ENCODE data around the gene MLN.

MLN gene

DNA sequence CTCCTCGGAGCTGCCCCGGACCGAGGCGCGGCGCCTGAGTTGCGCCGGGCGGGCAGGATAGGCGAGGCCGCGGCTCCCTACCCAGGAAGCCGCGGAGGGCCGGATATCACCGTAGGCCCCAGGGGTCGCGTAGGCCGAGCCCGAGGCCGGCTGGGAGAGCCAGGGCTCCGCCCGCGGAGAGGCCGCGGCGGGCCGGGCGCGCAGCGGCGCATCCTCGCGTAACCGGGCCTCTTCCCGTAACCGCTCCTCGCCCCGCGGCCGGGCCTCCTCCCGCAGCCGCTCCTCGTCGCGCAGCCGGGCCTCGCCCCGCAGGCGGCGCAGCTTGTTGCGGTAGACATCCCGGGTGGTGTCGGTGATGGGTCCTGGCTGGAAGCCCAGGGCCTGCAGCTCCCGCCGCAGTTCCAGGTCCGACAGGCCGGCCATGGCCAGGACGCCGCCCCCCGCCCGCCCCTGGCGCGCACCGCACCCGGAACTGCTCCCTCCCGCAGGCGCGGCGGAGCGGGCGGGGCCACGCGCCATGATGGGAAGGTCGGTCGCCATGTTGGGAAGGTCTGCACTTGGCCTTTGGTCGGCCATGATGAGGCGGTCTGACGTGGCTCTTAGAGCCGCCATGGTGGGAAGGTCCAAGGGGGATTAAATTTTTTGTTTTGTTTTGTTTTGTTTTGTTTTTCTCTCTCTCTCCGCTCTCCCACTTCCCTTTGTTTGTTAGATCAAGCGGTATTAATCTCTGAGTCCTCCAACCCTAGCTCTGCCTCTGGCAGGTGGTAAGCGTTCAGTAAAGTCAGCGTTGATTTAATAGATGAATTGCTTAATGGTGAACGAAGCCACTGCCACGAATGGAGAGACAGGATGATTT lies 14.9 kb downstream of the MLN start, which contains the start of gene LEMD2:
Gene LEMD2 (minus strand): TSS at position 437 of the 856 bp plus-strand sequence. CDS start 14 bp downstream, at position 423.
- peak; percentile 92 for DNase-seq

DNA sequence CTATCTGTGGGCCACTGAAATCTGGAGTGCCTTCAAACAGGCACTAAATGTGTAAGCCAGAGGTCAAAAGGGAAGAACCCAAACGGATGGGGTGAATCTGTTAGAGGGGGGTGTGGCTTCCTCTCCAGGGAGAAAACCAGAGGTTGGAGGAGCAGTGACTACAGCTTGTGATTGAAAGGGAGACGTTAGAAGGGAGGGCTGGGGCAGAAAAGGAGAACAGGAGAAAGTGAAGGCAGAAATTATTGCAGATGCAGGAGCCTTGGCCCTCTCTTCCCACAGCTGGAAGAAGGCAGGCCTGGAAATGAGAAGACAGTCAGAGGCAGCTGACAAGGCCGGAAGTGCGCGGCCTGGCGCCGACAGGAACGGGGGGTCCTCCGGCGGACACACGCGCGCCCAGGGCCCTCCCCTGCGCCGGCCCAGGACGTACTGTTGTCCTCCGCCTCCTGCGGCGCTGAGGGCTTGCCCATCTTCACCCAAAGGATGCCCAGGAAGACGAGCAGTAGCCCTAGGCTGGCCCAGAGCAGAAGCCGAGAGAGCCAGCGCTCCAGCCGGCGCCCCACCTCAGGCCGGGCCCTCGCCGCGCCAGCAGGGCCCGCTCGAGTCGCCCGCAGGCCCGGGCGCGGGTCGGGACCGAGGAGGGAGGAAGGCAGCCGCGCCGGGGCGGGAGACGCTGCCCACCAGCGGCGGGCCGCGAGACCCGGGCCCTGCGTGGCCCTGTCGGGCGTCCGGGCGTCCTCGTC lies 15.7 kb downstream of the MLN start:
- DNase-seq: peak; percentile 38

DNA sequence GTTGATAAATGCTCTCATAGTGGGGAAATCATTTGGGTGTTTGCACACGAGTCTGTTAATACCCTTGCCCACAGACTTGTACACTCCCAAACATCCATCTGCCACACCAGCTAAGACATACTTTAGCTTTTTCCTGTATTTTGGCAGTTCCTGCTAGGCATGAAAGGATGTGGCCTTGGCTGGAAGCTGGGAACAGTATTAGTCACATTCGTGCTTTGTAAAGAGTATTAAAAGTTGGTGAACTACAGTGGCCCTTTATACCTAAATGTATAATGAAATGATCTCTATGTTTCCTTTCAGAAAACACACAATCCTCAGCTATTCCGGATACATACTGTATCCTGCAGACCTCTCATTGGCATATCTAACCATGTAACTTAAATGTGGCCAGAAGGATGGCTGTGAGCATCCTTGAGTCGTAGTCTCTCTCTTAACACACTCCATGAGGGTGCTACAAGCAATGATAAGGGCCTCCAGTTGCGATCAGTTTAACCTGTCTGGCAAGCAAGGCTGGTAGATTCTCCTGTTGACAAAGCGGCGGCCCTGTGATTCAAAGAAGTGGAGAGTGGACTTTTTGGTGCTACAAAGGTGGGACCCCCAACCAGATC lies 16.4 kb downstream of the MLN start:
- DNase-seq: no peak

DNA sequence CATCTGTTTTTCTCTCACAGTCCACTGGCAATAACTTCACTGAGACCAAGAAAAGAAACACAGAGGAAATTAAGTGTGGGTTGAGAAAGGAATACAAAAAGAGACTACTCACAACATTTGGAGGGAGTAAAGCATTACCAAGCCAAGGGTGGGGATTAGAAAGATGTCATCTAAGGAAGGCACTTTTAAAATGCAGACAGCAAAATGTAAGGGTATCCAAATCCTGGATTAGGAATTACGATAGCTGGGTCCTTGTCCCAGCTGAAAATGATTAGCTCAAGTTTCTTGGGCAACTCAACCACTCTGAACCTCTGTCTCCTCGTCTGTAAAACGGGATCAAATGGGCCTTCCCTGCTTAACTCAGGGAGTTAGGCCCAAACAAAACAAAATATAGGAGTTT lies 17.1 kb downstream of the MLN start:
- DNase-seq: no peak

DNA sequence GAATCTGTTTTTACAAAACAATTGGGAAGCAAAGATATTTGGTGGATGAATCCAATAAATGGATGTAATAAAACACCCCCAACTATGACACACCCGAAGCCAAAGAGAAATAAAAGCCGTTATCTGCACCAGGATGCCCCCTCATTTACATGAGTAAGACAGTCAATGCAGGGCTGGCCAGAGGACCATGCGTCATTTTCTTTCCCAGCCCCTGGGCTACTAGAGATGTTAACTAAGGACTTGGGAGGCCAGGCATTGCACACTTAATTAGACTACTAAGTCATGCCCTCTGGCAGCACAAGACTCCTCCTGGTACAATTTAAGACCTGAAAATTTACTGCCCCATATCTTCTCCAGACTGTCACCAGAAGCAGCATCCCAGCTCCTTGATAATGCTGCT lies 18.0 kb downstream of the MLN start:
- no peak for DNase-seq

DNA sequence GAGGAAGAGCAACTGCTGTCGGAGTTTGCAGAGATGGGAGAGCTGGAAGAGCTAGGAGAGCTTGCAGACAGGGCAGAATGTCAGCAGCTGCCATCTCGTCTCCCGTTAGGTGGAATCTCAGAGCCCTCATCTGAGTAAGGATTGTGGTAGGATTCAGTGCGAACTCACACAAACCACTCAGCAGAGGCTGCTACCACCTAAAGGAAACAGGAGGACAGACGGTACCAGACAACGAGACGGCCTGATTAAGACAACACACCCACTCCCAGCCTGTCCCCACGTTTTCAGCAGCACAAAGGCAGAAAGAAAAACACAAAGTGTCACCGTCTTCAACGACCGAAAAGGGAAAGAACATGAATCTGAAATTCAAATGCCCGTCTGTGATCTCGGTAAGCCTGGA lies 19.0 kb downstream of the MLN start:
- no peak for DNase-seq

DNA sequence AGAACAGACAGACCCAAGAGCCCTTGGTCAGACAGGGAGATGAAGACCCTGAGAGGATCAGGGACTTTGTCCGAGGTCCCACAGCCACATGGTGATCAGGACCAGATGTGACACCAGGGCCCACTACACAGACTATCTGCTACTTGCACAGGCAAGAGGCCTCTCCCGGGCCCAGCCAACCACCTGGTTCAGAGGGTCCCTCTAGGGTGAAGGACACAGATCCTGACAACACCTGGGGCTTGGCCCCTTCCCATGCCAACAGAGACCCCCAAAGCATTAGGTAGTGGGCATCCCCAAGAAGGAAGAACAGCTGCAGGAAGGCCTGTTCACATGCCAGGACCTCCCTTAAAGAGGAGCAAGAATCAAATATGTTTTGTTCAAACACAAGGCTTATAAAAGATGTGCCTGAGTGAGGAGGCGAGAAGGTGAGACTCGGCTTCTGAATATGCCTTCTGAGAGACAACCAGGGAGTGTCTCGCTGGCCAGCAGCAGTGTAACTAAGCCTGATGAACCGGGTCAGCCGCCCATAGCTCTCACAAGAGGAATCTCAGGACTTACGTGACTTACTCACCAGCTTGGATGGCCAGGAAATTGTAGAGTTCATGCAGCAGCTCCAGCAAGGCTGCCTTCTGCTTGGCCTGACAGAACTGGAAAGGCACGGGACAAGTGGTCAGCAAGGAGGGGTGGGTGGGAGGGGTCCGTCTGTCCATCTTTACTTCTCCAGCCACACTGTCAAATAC lies 19.9 kb downstream of the MLN start:
- no peak for DNase-seq

DNA sequence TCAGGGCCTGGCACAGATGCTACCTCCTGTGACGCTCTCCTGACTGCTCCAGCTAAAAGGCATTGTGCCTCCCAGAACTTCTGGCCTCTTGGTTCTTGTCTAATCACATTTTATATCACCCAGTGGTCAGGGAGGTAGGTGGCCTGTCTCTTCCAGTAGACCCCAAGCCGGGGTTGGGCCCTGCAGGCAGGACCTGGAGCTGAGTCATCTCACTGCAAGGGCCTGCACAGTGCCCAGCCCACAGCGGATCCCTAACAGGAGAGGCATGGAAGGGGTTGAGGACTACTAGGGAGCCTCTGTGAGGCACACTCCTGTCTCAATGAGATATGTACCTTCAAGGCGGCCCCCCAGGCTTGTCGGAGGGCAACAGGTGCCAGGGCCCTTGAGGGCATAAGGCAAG lies 21.2 kb downstream of the MLN start:
- DNase-seq: no peak

DNA sequence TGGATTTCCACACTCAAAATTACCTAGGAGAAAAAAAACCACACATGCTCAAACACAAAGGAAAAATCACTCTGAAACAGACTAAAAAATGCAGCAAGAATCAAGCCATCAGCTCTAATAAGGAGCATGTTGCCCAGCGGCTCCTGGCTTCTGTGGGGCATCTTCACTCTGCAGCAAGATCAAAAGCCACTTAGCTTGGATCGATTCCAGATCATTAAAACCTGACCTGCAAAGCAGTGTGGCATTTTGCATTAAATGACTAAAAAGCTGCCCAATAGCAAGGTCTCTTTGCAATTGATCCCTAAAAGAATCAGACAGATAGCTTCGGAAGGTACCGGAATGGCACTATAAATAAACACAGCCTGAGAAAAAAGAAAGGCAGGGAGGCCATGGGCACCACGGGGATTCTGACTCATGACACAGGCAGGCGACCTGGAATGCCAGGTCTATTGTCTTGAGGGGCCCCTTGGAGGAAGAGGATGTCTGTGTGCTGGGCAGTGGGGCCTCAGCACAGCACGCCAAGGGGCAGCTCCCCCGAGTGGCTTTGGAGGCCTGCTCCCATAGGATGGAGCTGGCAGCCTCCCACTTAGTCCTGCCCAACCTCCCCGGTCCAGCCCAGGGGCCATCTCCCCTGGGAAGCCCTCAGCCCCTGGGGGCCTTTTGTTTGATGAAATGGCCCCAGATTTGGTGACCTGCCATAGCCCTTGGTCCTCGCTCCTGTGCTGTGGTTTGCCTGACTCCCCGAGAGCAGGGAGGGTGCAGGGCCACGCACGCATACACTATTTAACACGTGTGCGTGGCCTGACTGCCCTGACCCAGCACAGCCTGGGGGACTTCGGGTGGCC lies 22.4 kb downstream of the MLN start:
- DNase-seq: no peak

DNA sequence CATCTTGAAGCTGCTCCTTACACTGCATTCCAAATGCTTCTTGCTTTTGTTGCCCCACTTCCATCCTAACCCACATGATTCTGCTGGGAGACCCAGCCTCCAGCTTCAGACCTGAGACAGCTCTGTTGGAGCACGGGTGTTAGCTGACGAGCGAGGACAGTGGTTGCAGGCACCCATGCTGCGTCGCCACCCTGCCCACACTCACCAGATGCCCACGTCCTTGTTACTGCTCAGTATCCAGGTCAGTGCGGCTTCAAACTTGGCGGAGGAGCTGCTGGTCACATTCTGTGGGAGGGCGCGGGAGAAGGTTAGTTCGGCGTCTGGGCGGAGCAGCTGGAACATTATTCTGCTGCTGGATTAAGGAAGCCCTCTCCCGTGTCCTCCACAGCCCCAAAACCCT lies 23.9 kb downstream of the MLN start:
- no peak for DNase-seq

DNA sequence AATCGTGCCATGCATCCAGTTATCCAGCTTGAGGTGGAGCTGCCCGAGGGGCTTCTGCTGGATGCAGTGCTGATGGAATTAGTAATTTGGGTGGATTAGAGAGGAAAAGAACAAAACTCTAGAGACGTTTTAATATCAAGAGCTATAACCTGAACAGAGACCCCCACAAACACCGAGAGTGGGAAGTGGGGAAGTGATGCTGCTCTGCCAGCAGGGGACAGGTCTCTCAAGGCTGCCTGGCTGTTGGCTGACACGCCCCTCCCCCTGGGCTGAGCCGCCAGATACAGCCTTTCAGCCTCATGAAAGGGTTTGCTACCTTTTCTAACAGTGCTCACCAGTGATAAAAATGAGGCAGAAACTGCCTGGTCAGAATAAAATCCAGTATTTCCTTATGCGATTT lies 24.5 kb downstream of the MLN start:
- no peak for DNase-seq

DNA sequence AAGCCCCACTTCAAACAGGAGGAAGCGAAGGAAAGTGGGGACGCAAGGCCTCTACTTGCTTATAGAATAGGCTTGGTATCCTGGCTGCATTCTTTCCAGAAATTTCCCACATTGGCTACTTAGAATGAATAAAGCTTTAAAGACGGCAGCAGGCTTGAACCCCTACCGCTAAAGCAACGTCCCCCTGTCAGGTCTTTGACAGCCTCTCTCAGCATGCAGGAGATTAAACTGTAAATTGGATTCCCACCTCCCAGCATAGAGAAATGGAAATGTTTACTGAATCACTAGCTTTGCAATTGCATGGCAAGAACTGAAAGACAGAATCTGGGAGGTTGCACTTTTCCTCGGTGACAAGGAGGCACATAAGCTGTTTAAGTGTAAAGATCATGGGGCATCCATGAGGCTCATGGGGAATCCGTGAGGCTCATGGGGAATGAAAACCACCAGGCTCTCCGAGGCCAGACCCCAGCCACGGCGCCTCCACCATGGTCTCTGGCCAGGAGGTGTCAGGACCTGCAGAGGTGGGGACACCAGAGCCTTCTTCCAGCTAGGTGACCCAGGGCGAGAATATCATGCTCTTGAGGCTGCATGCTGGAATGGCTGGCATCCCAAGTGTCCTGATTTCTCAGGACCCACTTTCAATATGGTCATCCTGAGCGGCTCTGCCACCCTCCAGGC lies 25.2 kb downstream of the MLN start:
- no peak for DNase-seq

DNA sequence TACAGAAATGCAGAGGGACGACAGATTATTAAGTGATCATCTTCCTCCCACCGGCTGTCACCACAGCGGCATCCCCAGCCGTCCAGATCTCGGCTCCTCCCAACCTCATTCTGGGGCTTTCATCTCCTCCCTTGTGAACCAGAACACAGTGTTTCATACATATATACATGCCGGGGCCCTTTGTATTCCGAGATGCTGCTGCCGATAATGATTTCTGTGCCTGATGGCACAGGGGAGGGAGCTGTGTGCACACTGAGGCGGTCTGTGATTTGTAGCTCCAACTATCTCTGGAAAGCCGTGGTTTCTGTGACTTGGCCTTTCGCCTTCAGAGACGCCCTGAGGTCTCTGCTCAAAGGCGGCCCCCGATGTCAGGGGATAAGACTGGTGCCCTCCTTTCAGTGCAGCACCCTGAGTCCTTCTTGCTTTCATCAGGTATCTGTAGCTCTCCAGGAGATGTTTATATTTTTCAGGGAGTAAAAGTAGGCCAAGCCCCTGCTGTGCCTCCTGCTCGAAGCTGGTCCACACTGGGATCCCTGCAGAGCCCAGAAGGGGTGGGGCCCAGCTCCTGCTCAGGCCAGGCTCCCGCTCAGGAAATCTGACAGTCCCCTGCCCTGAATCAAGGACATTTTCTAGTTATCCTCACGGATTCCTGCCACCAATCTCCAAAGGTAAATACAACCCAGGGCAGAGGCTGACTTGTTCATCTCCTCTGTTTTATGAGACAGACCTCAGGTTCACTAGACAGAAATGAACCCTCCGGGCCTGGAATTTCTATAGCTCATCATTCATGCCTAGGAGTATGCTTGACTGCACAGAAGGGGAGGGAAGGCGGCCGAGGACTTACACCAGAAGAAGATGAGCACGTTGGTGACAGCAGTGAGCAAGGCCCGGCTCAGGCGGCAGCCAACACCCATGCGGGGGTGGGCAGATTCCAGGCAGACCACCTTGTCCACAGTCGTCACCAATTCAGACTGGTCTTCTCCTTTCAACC lies 26.1 kb downstream of the MLN start:
- no peak for DNase-seq

DNA sequence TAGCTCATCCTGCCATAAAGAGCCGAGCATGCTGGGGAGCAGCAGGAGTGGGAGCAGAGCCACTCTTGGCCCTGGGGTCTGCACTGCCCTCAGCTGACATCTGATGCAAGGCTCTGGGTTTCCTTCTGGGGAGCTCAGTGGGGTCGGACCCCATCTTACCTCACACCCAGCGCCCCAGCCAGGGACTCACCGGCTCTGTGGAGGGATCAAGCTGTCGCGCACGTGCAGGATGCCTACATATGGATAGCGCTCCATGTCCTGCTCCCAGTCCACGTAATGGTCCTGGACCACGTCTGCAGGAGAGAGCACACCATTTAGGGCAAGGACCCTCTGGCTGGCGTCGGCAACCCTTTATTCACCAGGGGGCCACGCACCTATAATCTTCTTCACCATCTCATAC lies 27.0 kb downstream of the MLN start:
- no peak for DNase-seq

DNA sequence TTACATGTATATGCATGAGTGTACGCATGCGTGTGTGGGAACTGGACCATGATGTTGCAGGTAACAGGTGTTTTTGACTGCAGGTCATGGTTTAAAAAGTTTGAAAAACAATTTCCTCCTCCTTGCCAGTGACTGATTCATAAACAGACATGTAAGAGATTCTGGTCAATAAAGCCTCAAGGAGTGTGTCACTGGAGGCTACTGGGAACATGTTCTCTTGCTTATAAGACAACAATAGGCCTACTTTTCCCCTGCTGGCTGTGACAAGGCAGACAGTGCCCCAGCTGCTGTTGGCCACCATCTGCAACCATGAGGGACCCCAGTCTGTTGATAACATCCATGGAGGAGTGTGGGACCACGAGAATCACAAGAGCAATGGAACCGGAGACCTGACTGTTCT lies 27.6 kb downstream of the MLN start:
- DNase-seq: no peak

DNA sequence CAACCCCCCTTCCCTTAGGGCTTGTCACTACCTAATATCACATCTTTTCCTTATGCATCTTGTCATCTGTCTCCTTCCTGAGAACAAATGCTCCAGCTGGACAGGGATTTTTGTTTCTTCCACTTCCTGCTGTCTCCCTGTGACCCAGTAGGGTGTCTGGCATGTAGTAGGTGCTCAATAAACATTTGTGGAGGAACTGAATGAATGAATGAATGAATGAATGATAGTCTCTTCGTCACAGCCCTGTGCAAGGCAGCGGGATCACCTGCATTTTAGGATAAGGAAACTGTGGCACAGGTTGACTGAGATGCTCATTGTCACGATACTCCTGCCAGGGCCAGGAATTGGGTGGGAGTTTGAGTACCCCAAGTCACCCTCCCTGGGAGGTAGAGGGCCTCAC lies 29.0 kb downstream of the MLN start:
- DNase-seq: no peak

DNA sequence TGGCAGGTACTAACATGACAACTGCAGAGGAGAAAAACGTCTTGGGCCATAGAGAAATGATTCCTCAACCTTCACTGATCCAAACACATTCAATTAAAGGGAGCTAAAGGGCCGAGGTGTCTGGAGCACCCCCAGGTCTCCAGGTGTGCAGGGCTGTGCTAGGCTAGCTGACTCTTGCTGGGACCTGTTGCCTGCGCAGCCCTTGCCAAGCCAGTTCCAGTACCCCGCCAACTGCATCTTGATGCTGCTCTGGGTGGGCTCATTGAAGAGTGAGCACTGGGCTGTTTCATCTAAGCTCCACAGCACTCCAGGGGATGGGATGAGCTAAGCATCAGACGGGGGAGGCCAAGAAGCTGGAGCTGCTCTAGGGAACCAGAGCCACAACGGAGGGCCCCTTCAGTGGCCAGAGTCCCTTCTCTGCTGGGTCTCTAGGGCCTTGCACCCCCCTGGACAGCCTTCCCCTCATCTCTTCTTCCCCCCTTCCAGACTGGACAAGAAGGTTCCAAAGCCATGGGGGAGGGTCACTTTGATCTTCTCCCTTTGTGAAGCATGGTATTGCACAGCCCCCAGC lies 30.8 kb downstream of the MLN start:
- DNase-seq: no peak

DNA sequence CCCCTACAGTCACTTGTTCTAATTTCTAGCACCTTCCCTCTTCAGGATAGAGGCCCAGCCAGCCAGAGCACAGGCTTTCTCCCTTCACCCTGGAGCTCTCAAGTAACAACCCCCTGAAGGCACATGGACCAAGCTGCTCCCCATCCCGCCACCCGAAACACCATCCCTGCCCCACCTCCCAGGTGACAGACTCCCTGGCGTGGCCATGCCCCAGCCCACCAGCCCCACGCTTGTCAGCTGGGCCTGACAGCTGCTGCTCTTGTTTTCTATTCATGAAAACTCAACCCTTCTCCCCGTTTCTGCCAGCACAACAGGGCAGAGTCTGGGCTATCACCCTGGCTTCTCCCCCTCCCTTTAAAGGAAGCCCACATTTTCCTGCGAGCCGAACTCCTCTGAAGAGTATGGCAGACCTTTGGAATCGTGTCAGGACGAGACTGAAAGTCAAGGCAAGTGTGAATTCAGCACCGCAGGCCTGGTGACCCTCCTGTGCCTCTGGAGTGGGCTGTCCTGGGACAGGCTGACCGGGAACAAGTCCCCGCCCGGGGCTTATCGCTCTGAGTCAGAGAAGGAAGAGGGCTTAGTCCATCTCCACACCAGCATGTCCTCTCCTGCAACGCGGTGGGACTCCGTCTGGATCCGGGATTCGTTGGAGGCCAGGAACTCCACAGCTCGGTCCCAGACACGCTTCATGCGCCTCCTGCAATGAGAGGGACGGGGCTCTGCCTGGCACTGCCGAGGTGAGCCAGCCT lies 31.5 kb downstream of the MLN start:
- DNase-seq: no peak

Measured in activated CD4-positive, alpha-beta T cell treated with anti-CD3 and anti-CD28 coated beads, Interleukin-2, amount 50 U/mL, for 1 hour (primary cell).